ENCODE data around the gene ART5.
"Not testable (repeated sequence)": the region's sequence is repeated elsewhere in the genome, so short reads cannot be mapped to it uniquely, and the experiment has no call there.

Gene ART5

DNA sequence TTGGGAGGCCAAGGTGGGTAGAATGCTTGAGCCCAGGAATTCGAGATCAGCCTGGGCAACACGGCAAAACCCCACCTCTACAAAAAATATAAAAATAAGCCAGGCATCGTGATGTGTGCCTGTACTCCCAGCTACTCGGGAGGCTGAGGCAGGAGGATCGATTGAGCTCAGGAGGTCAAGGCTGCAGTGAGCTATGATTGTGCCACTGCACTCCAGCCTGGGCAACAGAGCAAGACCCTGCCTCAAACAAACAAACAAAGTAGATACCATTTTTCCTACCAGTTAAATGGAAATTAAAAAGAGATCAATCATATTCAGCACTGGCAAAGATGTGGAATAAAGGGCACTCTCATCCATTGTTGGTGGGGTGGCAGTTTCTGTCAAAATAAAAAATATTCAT is 15.5 kb upstream of the ART5 start:
- not testable (repeated sequence) for DNase-seq (ENCODE audit: low read depth)

- DNase-seq (ENCODE audit: low read depth): no peak
Observed at GRCh38 chr11:3655547-3655946, 13.8 kb upstream of the ART5 start.

- DNase-seq (ENCODE audit: low read depth): not testable (repeated sequence)
Observed at GRCh38 chr11:3652514-3652913, 10.7 kb upstream of the ART5 start.

DNA sequence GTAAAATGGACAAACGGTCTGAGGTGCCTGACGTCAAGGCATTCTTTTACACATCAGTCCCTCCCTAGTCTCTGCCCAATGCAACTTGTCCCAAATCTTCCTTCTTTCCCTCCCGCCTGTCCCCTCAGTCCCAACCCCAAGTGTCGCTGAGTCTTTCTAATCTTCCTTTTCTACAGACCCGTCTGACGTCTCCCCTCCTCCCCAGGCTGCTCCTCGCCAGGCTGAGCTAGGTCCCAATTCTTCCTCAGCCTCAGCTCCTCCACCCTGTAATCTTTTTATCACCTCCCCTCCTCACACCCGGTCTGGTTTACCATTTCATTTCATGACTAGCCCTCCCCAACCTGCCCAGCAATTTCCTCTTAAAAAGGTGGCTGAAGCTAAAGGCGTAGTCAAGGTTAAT is 7.6 kb upstream of the ART5 start:
- DNase-seq (ENCODE audit: low read depth): not testable (repeated sequence)

- DNase-seq (ENCODE audit: low read depth): not testable (repeated sequence)
Observed at GRCh38 chr11:3648843-3649242, 7.1 kb upstream of the ART5 start.

- no peak for DNase-seq (ENCODE audit: low read depth)
Observed at GRCh38 chr11:3645552-3645951, 3.8 kb upstream of the ART5 start.

DNA sequence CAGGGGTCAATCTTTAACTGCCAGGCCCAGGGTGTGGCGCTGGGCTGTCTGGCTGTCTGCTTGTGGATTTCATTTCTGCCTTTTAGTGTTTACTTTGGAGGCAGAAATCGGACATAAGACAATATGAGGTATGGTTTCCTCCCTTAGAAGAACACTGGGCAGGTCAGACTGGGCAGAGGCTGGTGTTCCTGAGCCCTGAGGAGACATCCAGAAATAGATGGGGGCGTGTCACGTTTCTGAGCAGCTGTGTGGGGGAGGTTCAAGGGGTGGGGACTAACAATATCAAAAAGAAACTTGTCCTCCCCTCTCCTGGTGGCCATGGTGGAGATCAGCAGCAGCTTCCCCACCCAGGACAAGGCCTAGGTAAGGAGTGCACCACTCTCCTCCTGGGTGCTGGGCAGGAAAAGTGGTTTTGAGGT is 3.0 kb upstream of the ART5 start, which contains the start of gene ART1:
Gene ART1 (plus strand): TSS at position 312 of the 419 bp plus-strand sequence. CDS start 14,086 bp downstream, outside the sequence.
- no peak for DNase-seq (ENCODE audit: low read depth)

- not testable (repeated sequence) for DNase-seq (ENCODE audit: low read depth)
Observed at GRCh38 chr11:3643102-3643546, 1.3 kb upstream of the ART5 start.

DNA sequence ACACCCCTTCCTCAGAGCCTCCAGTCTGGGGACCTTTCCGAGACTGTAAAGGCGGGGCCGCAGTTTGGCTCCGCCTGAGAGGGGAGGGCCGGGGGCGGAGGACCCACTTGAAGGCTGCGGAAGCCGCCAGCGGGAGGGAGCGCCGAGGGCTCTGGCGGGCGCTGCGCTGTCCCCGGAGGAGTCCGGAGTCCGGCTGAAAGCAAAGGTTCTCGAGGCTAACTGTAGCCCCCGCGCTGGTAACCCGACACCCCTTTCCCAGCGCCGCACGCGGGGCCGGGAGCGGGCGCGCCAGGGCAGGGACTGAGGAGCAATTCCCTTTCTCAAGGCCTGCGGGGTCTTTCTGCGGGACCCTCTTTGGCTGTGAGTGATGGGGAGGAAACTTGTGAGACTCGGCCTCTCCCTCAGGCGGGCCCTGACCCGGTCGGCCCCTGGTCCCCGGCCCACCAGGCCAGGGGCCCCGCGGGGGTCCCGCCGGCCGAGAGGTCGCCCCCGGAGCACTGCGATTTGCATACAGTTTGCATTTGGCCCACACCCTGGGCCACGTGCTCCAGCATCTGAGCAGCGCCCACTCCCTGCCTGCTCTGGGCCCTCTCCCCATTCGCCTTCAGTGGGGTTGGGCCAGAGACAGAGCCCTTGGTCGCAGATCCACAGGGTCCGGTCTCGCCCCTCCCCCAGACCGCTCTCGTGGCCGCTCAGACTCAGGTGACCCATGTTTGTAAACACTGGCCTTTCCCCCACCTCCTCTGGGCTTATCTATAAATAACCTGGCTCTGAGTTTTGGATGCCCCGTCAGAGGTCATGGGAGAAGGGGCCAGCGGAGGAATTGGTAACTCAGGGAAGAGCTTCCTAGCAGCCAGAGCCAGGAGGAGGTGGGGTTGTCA is 519 bp upstream of the ART5 start:
- peak; percentile 14 for DNase-seq (ENCODE audit: low read depth)

GRCh38 chr11:3641191-3641590 is 601 bp downstream of the ART5 start:
- no peak for DNase-seq (ENCODE audit: low read depth)

DNA sequence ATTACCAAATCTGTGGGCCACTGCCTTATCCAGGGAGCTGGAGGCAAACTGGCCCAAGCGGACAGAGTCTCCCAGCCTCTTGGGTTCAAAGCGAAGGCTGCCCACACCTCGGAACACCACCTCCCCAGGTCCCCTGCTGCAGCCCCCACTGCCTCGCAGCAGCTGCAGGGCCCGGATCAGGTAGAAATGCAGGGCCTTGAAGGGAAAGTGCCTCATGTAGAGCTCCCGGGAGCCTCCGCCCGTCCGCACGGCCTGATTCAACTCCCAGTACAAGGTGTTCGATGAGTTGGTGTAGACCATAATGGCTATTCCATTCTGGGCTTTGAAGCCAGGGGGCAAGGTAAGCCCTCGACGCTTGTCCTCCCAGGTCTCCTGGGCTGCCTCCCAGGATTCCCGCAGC is 2.0 kb downstream of the ART5 start:
- no peak for DNase-seq (ENCODE audit: low read depth)

GRCh38 chr11:3638513-3638912 is 3.3 kb downstream of the ART5 start:
- DNase-seq (ENCODE audit: low read depth): no peak

DNA sequence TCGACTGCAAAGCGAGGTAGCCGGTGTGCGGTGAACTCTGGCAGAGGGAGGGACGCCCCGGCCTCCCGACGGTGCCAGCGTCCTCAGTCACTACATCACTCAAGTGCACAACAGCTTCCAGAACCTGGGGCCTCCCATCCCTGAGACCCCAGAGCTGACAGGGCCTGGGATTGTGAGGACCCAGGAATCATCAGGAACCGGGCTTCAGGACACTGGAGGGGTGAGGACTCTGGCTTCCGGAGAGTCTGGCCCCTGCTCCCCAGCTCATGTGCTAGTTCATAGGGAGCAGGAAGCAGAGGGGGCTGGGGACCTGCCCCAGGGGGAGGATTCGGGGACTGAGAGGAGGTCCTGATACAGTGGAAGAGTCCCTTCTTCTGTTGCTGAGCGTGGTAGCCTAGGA is 4.6 kb downstream of the ART5 start:
- no peak for DNase-seq (ENCODE audit: low read depth)

- DNase-seq (ENCODE audit: low read depth): no peak
Observed at GRCh38 chr11:3635641-3636375, 6.0 kb downstream of the ART5 start.

GRCh38 chr11:3632070-3632660 is 9.6 kb downstream of the ART5 start:
- no peak for DNase-seq (ENCODE audit: low read depth)

DNA sequence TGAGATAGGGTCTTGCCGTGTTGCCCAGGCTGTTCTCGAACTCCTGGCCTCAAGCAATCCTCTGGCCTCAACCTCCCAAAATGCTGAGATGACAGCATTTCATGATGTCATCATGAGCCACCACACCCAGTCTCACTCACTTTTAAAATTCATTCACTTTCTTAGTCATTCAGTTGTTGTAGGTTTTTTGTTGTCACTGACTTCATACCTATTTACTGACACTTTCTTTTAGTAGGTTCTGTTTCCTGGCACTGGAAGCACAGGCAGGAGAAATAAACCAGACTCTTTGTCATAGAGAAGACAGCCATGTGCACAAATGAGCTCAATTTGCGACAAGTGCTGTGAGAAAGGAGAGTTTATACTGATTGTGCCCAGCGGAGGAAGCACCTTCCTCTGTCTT is 10.5 kb downstream of the ART5 start:
- no peak for DNase-seq (ENCODE audit: low read depth)

DNA sequence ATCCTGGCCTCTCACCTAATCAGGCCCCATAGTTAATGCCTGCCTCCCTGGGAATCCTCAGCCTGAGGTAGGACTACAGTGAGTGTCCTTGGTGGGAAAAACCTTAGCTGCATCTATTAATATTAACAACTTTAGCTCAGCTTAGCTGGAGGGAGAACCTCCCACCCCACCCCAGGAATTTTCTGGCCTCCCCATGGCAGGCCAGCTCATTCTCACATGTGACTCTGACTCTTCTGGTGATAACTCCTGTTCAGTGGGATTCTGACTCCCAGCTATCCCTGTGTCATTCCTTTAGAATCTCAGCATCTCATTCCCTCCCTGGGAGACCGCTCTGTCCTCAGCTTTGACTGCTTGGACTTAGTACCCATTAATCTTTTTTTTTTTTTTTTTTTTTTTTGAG is 14.5 kb downstream of the ART5 start:
- DNase-seq (ENCODE audit: low read depth): no peak

DNA sequence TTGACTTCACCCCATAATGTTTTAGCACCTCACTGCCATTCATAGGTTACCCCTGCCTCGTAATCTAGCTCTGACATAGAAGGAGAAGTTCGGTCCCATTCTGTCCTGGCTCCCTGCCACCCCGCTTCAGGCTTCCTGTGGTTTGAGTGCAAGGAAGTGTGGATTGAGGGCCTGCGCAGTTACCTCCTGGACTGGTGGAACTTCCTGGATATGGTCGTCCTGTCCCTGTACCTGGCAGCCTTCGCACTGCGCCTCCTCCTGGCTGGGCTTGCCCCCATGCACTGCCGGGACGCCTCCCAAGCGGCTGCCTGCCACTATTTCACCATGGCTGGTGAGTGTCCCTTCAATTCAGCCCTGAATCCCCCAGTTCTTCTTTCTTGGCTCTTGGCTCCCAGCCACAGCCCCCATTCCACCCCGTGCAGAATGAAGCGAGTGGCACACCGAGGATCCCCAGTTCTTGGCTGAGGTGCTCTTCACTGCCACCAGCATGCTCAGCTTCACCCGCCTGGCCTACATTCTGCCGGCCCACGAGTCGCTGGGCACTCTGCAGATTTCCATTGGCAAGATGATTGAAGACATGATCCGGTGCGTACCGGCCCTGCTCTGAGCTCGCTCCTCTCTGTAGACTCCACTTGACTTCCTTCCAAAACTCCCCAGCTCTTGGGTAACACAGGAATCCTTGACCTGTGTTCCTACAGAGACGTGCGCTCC is 15.4 kb downstream of the ART5 start:
- no peak for DNase-seq (ENCODE audit: low read depth)

- DNase-seq (ENCODE audit: low read depth): no peak
Observed at GRCh38 chr11:3623767-3624458, 17.9 kb downstream of the ART5 start.

- DNase-seq (ENCODE audit: low read depth): no peak
Observed at GRCh38 chr11:3623121-3623520, 18.7 kb downstream of the ART5 start.

DNA sequence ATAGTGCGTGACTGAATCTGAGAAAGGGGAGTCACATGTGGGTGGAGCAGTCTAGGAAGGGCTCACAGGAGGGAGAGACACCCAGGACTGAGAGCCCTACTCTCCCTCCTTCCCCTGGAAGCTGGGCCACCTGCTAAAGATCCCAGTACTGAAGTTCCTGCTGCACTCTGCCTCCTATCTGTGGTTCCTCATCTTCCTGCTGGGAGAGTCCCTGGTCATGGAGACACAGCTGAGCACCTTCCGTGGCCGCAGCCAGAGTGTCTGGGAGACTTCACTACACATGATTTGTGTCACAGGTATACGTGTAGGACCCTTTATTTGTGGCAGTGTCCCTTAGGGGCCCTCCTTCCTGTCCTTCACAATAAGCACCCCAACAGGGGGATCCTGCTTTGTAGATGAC is 19.3 kb downstream of the ART5 start:
- DNase-seq (ENCODE audit: low read depth): no peak
